Measurements from ENCODE around the gene SIK2.

DNA sequence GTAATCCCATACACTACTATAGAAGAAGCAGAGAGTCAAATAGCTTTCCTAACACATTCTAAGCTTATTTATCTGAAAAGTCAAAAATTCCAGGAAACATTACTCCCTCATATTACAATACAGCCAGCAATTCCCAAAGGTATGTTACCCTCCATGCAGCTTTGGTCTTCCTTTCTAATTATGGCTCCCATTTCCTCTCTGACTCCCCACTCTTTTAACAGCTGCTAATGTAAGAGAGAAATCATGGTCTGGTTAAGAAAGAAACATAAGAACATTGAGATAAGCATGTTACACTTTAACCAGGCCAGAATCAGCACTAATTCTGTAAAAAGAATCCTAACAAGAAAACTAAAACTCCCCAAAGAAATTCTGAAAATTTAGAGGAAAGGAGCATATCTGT, 157.1 kb downstream of the SIK2 start:
- TF ChIP-seq, protein P1, sequence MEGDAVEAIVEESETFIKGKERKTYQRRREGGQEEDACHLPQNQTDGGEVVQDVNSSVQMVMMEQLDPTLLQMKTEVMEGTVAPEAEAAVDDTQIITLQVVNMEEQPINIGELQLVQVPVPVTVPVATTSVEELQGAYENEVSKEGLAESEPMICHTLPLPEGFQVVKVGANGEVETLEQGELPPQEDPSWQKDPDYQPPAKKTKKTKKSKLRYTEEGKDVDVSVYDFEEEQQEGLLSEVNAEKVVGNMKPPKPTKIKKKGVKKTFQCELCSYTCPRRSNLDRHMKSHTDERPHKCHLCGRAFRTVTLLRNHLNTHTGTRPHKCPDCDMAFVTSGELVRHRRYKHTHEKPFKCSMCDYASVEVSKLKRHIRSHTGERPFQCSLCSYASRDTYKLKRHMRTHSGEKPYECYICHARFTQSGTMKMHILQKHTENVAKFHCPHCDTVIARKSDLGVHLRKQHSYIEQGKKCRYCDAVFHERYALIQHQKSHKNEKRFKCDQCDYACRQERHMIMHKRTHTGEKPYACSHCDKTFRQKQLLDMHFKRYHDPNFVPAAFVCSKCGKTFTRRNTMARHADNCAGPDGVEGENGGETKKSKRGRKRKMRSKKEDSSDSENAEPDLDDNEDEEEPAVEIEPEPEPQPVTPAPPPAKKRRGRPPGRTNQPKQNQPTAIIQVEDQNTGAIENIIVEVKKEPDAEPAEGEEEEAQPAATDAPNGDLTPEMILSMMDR (IDR thresholded peaks at IDR 0.05), result no peak
- no peak for TF ChIP-seq POLR2A (IDR thresholded peaks at IDR 0.05)
- TF ChIP-seq POLR2AphosphoS5 (IDR thresholded peaks at IDR 0.05), result no peak
- no peak for TF ChIP-seq EP300 (IDR thresholded peaks at IDR 0.05; ENCODE audit: low read depth)
